AG08396 (cell line): ENCODE data around the gene SLC22A12.
"Not testable (repeated sequence)": the region's sequence is repeated elsewhere in the genome, so short reads cannot be mapped to it uniquely, and the experiment has no call there.

Experiments
- DNase-seq: peaks from one replicate; pipeline ENCODE4 v3.0.0; 2012; ENCODE audit warnings: low spot score, mixed read lengths

SLC22A12 gene

GRCh38 chr11:64588701-64589100, 2.3 kb upstream of the SLC22A12 start:
- no peak for DNase-seq

GRCh38 chr11:64591257-64592233, 525 bp downstream of the SLC22A12 start:
- DNase-seq: no peak

- DNase-seq: no peak
These were observed 1.2 kb downstream of the SLC22A12 start for GRCh38 chr11:64592234-64592615.

- no peak for DNase-seq
These were observed 1.6 kb downstream of the SLC22A12 start for GRCh38 chr11:64592656-64593055.

- no peak for DNase-seq
These were observed 2.4 kb downstream of the SLC22A12 start for GRCh38 chr11:64593156-64594105.

- no peak for DNase-seq
These were observed 3.3 kb downstream of the SLC22A12 start for GRCh38 chr11:64594159-64594939.

- DNase-seq: not testable (repeated sequence)
These were observed 4.9 kb downstream of the SLC22A12 start for GRCh38 chr11:64595922-64596321.

- DNase-seq: no peak
These were observed 6.7 kb downstream of the SLC22A12 start for GRCh38 chr11:64597671-64598101.

GRCh38 chr11:64598106-64598796, 7.2 kb downstream of the SLC22A12 start:
- DNase-seq: no peak

GRCh38 chr11:64598797-64599697, 8.0 kb downstream of the SLC22A12 start:
- no peak for DNase-seq

GRCh38 chr11:64599698-64600211, 8.7 kb downstream of the SLC22A12 start:
- DNase-seq: no peak

- DNase-seq: no peak
These were observed 9.4 kb downstream of the SLC22A12 start for GRCh38 chr11:64600281-64600992.

- no peak for DNase-seq
These were observed 10.8 kb downstream of the SLC22A12 start for GRCh38 chr11:64601605-64602465.

GRCh38 chr11:64602466-64603070, 11.5 kb downstream of the SLC22A12 start:
- DNase-seq: no peak

GRCh38 chr11:64603411-64604110, 12.5 kb downstream of the SLC22A12 start:
- no peak for DNase-seq

- no peak for DNase-seq
These were observed 13.6 kb downstream of the SLC22A12 start for GRCh38 chr11:64604458-64605243.
